ENCODE results near the gene MBP. TPM values are rescaled to one million over a fixed set of nuclear protein-coding genes. Genes with fewer than 3 reads are reported as not detected.

Gene MBP
- total and polyA plus RNA-seq, 10 of the 15 experiments (the other 5 are each of a cell fraction or from before 2014, with no cell fraction given): 12.2 to 67.8 (median 42.1) TPM

DNA sequence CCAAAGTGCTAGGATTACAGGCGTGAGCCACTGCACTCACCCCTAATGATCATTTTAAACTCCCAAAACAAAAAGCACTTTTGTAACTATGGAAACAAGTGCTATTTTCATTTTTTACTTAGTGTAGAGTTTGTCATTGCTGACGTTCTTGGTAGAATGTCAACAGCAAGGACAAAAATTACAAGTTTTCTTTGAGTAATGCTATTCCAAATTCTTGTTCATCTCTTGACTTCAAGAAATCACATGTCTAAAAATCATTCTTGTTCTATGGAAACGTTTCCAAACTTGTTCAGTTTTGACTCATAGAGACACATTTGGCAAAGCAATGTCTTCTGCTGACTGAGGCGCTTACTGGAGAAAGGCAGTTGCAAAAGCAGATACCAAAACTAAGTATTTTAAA is 82.6 kb downstream of the MBP start:
- peaks cover 21% of the 10 kb centered on the region for H3K4me1 ChIP-seq (ENCODE audit: control insufficient read depth, insufficient read depth, low read length)
- ChIA-PET SMC1A (ENCODE audit: uncharacterized antibody, unreplicated experiment) (interaction anchor here (1.0 kb wide), 1 partner anchor 161 kb away, joined by 3 read pairs; no protein-coding TSS in a partner anchor), CTCF (interaction anchor here (1.1 to 1.2 kb wide), 2 partner anchors 50 to 162 kb away, joined by 3 read pairs; no protein-coding TSS in a partner anchor), RAD21 (ENCODE audit: unreplicated experiment) (no interaction called here), POLR2A (no interaction called here)
- no peak overlapping the region for H3K4me3 ChIP-seq
- H3K9me3 ChIP-seq (replicated peaks; ENCODE audit: control insufficient read depth, insufficient read depth, low read length): no peaks in the 10 kb centered on the region
- H3K9ac ChIP-seq (ENCODE audit: control insufficient read depth, insufficient read depth, low read length): no peak overlapping the region
- intact Hi-C loops (cut with micrococcal nuclease; ENCODE audit: unreplicated experiment) (no loop called here), in situ Hi-C loops (cut with MboI) (no loop called here)
- ATAC-seq (no peak), DNase-seq (ENCODE audit: low read depth, low spot score) (no peak), FAIRE-seq (no peak)
- no TSS peak for BruUV-seq (replicated peaks)
- H3K79me2 ChIP-seq (ENCODE audit: control insufficient read depth, insufficient read depth, low read length): peaks cover 16% of the 10 kb centered on the region
- H3K27ac ChIP-seq (ENCODE audit: control insufficient read depth, insufficient read depth): no peak overlapping the region
- H3K27me3 ChIP-seq (replicated peaks in 1 of 2; ENCODE audit: control insufficient read depth in 2 of 2, insufficient read depth in 2 of 2, low read length in 1 of 2): no peaks in the 10 kb centered on the region
- no peak for TF ChIP-seq SIX5 (IDR thresholded peaks at IDR 0.05; ENCODE audit: low read depth, low read length, severe bottlenecking)
- no peak for TF ChIP-seq ETV6 (conservative IDR thresholded peaks at IDR 0.05 in 1 of 2, IDR thresholded peaks at IDR 0.05 in 1 of 2; ENCODE audit: borderline replicate concordance in 1 of 2, low read depth in 1 of 2)
- no peak for TF ChIP-seq MEF2B (IDR thresholded peaks at IDR 0.05; ENCODE audit: partially characterized antibody, poor library complexity, severe bottlenecking)
- no peak for TF ChIP-seq ZBTB33 (IDR thresholded peaks at IDR 0.05)
- no peak for TF ChIP-seq MEF2A (IDR thresholded peaks at IDR 0.05; ENCODE audit: insufficient read depth, low read depth, low read length)
- TF ChIP-seq TCF7 (IDR thresholded peaks at IDR 0.05; ENCODE audit: borderline replicate concordance): no peak
- TF ChIP-seq ZNF274 (IDR thresholded peaks at IDR 0.05; ENCODE audit: insufficient read depth, insufficient read length): no peak
- TF ChIP-seq YY1 (IDR thresholded peaks at IDR 0.05; ENCODE audit: low read depth, low read length): no peak
- TF ChIP-seq NFXL1 (IDR thresholded peaks at IDR 0.05; ENCODE audit: borderline replicate concordance): no peak
- no peak for TF ChIP-seq EP300 (IDR thresholded peaks at IDR 0.05; ENCODE audit: borderline replicate concordance in 1 of 2, control insufficient read depth in 1 of 2, low read depth in 2 of 2, low read length in 2 of 2)
- TF ChIP-seq, protein P1, sequence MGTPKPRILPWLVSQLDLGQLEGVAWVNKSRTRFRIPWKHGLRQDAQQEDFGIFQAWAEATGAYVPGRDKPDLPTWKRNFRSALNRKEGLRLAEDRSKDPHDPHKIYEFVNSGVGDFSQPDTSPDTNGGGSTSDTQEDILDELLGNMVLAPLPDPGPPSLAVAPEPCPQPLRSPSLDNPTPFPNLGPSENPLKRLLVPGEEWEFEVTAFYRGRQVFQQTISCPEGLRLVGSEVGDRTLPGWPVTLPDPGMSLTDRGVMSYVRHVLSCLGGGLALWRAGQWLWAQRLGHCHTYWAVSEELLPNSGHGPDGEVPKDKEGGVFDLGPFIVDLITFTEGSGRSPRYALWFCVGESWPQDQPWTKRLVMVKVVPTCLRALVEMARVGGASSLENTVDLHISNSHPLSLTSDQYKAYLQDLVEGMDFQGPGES (IDR thresholded peaks at IDR 0.05): no peak
- no peak for TF ChIP-seq GABPA (IDR thresholded peaks at IDR 0.05; ENCODE audit: low read depth)
- no peak for TF ChIP-seq CUX1 (IDR thresholded peaks at IDR 0.05; ENCODE audit: insufficient replicate concordance, low read depth, low read length)
- no peak for TF ChIP-seq RUNX3 (IDR thresholded peaks at IDR 0.05; ENCODE audit: low read length)
- TF ChIP-seq WRNIP1 (IDR thresholded peaks at IDR 0.05; ENCODE audit: borderline replicate concordance, low read depth, low read length): no peak
- TF ChIP-seq RCOR1 (conservative IDR thresholded peaks at IDR 0.05; ENCODE audit: low read depth, low read length): no peak
- H4K20me1 ChIP-seq (ENCODE audit: control insufficient read depth, insufficient read depth): no peaks in the 10 kb centered on the region
- H2AFZ ChIP-seq (ENCODE audit: control insufficient read depth, low read depth, low read length): no peak overlapping the region
- no peak overlapping the region for H3K4me2 ChIP-seq (ENCODE audit: control insufficient read depth, insufficient read depth)
- peaks cover 18 to 27% of the 10 kb centered on the region in 2 experiments for H3K36me3 ChIP-seq (ENCODE audit: control insufficient read depth in 2 of 2, insufficient read depth in 2 of 2, low read length in 1 of 2)
- 57% methylated on average over 4 of the region's 4 CpGs for WGBS (ENCODE audit: insufficient coverage, insufficient replicate concordance, low lambda C conversion rate, missing lambda C conversion rate)

Measured in GM12878 (cell line).